Neural cell (in vitro differentiated cells): ENCODE measurements around the gene ZNF565. TPM values are rescaled to one million over a fixed set of nuclear protein-coding genes. Genes with fewer than 3 reads are reported as not detected.

Experiments
- H2AFZ ChIP-seq: fragments of 200-600, 300-800 bp; sonication (generic), shearing (Covaris generic); 2 replicates; pipeline ENCODE4 v1.6.0; 2014; ENCODE audit warnings: low read depth, mild to moderate bottlenecking, antibody characterized with exemption, low read length, moderate library complexity
- H3F3A ChIP-seq: fragments of 200-600 bp; shearing (Covaris generic); 2 replicates; pipeline ENCODE4 v1.6.1; 2016; ENCODE audit warnings: mild to moderate bottlenecking, moderate library complexity, mixed read lengths, antibody characterized with exemption, low read length; ENCODE audit not compliant: insufficient read depth, poor library complexity, severe bottlenecking
- H3K27ac ChIP-seq: fragments of 200-600, 300-800 bp; sonication (generic), shearing (Covaris generic); 2 replicates; pipeline ENCODE4 v1.5.1; 2014; ENCODE audit warnings: mild to moderate bottlenecking, low read length, moderate library complexity
- H3K27me3 ChIP-seq: fragments of 300-800, 200-600 bp; sonication (generic), shearing (Covaris generic); 2 replicates; pipeline ENCODE4 v1.6.0; 2014; ENCODE audit warnings: mild to moderate bottlenecking, low read depth, low read length, moderate library complexity; ENCODE audit not compliant: insufficient read depth
- H3K36me3 ChIP-seq: fragments of 300-800, 200-600 bp; sonication (generic), shearing (Covaris generic); 2 replicates; pipeline ENCODE4 v1.5.1; 2014; ENCODE audit warnings: mild to moderate bottlenecking, antibody characterized with exemption, low read length, moderate library complexity; ENCODE audit not compliant: insufficient read depth
- H3K4me2 ChIP-seq: fragments of 300-800, 200-600 bp; sonication (generic), shearing (Covaris generic); 2 replicates; pipeline ENCODE4 v1.6.0; 2014; ENCODE audit warnings: mild to moderate bottlenecking, low read length
- H3K4me3 ChIP-seq: fragments of 300-800, 200-600 bp; sonication (generic), shearing (Covaris generic); 2 replicates; pipeline ENCODE4 v1.5.1; 2014; ENCODE audit warnings: mild to moderate bottlenecking, low read length, moderate library complexity
- H3K79me2 ChIP-seq: fragments of 200-600 bp; shearing (Covaris generic); replicated peaks from 2 replicates; pipeline ENCODE4 v1.6.0; 2014; ENCODE audit warnings: mild to moderate bottlenecking, low read length, moderate library complexity; ENCODE audit not compliant: insufficient read depth
- H3K9ac ChIP-seq: fragments of 300-800, 200-600 bp; sonication (generic), shearing (Covaris generic); 2 replicates; pipeline ENCODE4 v1.6.1; 2016; ENCODE audit warnings: mild to moderate bottlenecking, low read length, mixed read lengths
- H3K9me2 ChIP-seq: fragments of 200-600 bp; shearing (Covaris generic); 2 replicates; pipeline ENCODE4 v1.6.1; 2016; ENCODE audit warnings: mild to moderate bottlenecking, low read length, mixed read lengths; ENCODE audit not compliant: insufficient read depth
- H3K9me3 ChIP-seq: fragments of 200-600, 300-800 bp; sonication (generic), shearing (Covaris generic); 2 replicates; pipeline ENCODE4 v1.6.1; 2016; ENCODE audit warnings: mild to moderate bottlenecking, mixed run types, low read length, moderate library complexity, mixed read lengths
- H4K20me1 ChIP-seq: fragments of 200-600 bp; shearing (Covaris generic); 2 replicates; pipeline ENCODE4 v1.6.1; 2016; ENCODE audit warnings: mild to moderate bottlenecking, mixed run types; ENCODE audit not compliant: insufficient read depth
- EP300 ChIP-seq: fragments of 450-650 bp; conservative IDR thresholded peaks from 2 replicates; pipeline ENCODE4 v1.6.1; 2014; ENCODE audit warnings: antibody characterized with exemption, mild to moderate bottlenecking, moderate library complexity; ENCODE audit not compliant: poor library complexity, severe bottlenecking
- EZH2 ChIP-seq: fragments of 200-600, 300-800 bp; shearing (Covaris generic), sonication (generic); IDR thresholded peaks from 2 replicates; pipeline ENCODE4 v1.6.1; 2014; ENCODE audit warnings: antibody characterized with exemption, low read length, borderline replicate concordance, mild to moderate bottlenecking; ENCODE audit not compliant: insufficient read depth, poor library complexity, severe bottlenecking
- MXI1 ChIP-seq: fragments of 450-650 bp; conservative IDR thresholded peaks from 2 replicates; pipeline ENCODE4 v1.6.1; 2014; ENCODE audit warnings: antibody characterized with exemption, mild to moderate bottlenecking; ENCODE audit not compliant: poor library complexity, severe bottlenecking
- POLR2AphosphoS5 ChIP-seq: IDR thresholded peaks from 2 replicates; pipeline ENCODE4 v1.6.1; 2012
- RAD21 ChIP-seq: fragments of 450-650 bp; conservative IDR thresholded peaks from 2 replicates; pipeline ENCODE4 v1.6.1; 2014; ENCODE audit warnings: antibody characterized with exemption, mild to moderate bottlenecking, moderate library complexity
- SMC3 ChIP-seq: fragments of 450-650 bp; conservative IDR thresholded peaks from 2 replicates; pipeline ENCODE4 v1.6.1; 2014; ENCODE audit warnings: antibody characterized with exemption, mild to moderate bottlenecking, moderate library complexity; ENCODE audit not compliant: poor library complexity
- TAF1 ChIP-seq: IDR thresholded peaks from 2 replicates; pipeline ENCODE4 v1.6.1; 2012; ENCODE audit warnings: low read depth
- polyA plus RNA-seq: library from polyadenylated mRNA; depleted of rRNA; stranded (reverse); fragments of >200 nt; gene quantifications from 2 replicates; pipeline ENCODE4 v1.2.3, GENCODE V29; 2014
- TF ChIP-seq, protein P1 (sequence below): fragments of 450-650 bp; IDR thresholded peaks from 2 replicates; pipeline ENCODE4 v1.5.1; 2014; ENCODE audit warnings: antibody characterized with exemption, mild to moderate bottlenecking, moderate library complexity; ENCODE audit not compliant: poor library complexity, severe bottlenecking
- TF ChIP-seq, protein P2 (sequence below): IDR thresholded peaks from 2 replicates; pipeline ENCODE4 v1.6.1; 2012; ENCODE audit warnings: borderline replicate concordance

The ZNF565 gene
- polyA plus RNA-seq, 1 donor from 2014 or later = 9.4 TPM

DNA sequence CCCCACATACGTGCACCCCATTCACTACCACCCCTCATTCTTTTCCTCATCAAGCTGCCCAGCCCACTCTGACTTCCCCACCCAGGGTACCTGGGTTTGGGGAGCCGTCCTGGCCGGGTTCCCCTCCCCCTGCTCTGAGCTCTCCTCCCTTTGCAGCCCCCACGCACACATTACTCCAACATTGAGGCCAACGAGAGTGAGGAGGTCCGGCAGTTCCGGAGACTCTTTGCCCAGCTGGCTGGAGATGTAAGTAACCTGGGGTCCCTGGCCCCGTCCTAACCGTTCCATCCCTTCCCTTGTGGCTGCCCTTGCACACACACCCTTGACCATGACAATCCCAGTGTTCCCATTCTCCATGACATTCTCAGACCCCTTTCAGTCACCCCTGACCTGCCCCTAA lies 72.0 kb downstream of the ZNF565 start:
- no peak overlapping the region for H3K4me2 ChIP-seq
- H3K27me3 ChIP-seq = no peaks in the 10 kb centered on the region
- no peak overlapping the region for H2AFZ ChIP-seq
- H3K9me2 ChIP-seq = no peaks in the 10 kb centered on the region
- peaks cover 9% of the 10 kb centered on the region for H3K79me2 ChIP-seq
- H3K36me3 ChIP-seq = peaks cover 13% of the 10 kb centered on the region
- no peaks in the 10 kb centered on the region for H3K9me3 ChIP-seq
- no peak overlapping the region for H3K27ac ChIP-seq
- H3K4me3 ChIP-seq = no peak overlapping the region
- TF ChIP-seq EZH2 (no peak), TAF1 (no peak), RAD21 (no peak), EP300 (no peak), POLR2AphosphoS5 (no peak), SMC3 (no peak), MXI1 (no peak)
- TF ChIP-seq, protein P1, sequence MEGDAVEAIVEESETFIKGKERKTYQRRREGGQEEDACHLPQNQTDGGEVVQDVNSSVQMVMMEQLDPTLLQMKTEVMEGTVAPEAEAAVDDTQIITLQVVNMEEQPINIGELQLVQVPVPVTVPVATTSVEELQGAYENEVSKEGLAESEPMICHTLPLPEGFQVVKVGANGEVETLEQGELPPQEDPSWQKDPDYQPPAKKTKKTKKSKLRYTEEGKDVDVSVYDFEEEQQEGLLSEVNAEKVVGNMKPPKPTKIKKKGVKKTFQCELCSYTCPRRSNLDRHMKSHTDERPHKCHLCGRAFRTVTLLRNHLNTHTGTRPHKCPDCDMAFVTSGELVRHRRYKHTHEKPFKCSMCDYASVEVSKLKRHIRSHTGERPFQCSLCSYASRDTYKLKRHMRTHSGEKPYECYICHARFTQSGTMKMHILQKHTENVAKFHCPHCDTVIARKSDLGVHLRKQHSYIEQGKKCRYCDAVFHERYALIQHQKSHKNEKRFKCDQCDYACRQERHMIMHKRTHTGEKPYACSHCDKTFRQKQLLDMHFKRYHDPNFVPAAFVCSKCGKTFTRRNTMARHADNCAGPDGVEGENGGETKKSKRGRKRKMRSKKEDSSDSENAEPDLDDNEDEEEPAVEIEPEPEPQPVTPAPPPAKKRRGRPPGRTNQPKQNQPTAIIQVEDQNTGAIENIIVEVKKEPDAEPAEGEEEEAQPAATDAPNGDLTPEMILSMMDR = no peak
- TF ChIP-seq, protein P2, sequence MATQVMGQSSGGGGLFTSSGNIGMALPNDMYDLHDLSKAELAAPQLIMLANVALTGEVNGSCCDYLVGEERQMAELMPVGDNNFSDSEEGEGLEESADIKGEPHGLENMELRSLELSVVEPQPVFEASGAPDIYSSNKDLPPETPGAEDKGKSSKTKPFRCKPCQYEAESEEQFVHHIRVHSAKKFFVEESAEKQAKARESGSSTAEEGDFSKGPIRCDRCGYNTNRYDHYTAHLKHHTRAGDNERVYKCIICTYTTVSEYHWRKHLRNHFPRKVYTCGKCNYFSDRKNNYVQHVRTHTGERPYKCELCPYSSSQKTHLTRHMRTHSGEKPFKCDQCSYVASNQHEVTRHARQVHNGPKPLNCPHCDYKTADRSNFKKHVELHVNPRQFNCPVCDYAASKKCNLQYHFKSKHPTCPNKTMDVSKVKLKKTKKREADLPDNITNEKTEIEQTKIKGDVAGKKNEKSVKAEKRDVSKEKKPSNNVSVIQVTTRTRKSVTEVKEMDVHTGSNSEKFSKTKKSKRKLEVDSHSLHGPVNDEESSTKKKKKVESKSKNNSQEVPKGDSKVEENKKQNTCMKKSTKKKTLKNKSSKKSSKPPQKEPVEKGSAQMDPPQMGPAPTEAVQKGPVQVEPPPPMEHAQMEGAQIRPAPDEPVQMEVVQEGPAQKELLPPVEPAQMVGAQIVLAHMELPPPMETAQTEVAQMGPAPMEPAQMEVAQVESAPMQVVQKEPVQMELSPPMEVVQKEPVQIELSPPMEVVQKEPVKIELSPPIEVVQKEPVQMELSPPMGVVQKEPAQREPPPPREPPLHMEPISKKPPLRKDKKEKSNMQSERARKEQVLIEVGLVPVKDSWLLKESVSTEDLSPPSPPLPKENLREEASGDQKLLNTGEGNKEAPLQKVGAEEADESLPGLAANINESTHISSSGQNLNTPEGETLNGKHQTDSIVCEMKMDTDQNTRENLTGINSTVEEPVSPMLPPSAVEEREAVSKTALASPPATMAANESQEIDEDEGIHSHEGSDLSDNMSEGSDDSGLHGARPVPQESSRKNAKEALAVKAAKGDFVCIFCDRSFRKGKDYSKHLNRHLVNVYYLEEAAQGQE = no peak
- no peaks in the 10 kb centered on the region for H3F3A ChIP-seq
- no peak overlapping the region for H3K9ac ChIP-seq
- H4K20me1 ChIP-seq = no peaks in the 10 kb centered on the region

DNA sequence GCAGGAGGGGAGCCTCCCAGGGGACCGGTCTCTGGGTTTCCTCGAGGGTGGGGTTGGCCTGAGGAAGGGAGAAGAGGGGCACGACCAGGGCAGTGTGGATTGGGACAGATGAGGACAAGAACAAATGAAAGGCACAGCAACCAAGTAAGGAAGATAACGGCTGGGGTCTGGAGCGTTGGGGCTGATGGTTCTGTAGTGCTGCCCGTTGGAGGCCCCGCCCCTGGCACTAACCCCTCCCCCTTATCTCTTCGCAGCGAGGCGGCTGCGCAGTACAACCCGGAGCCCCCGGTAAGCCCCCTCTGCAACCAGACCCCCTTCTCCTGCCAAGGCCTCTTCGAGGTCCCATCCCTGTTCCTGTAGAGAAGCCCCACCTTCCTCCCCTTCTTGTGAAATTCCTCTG lies 72.4 kb downstream of the ZNF565 start:
- H4K20me1 ChIP-seq = no peaks in the 10 kb centered on the region
- H3K4me3 ChIP-seq = peak overlapping the region; percentile 98
- H3F3A ChIP-seq = no peaks in the 10 kb centered on the region
- H3K4me2 ChIP-seq = no peak overlapping the region
- no peak overlapping the region for H3K9ac ChIP-seq
- TF ChIP-seq, protein P2 = no peak
- TF ChIP-seq, protein P1 = no peak
- TF ChIP-seq TAF1 (no peak), EP300 (no peak), SMC3 (no peak), RAD21 (no peak), POLR2AphosphoS5 (no peak), EZH2 (no peak)
- H3K9me3 ChIP-seq = no peaks in the 10 kb centered on the region
- H3K36me3 ChIP-seq = peaks cover 13% of the 10 kb centered on the region
- no peaks in the 10 kb centered on the region for H3K9me2 ChIP-seq
- no peaks in the 10 kb centered on the region for H3K27me3 ChIP-seq
- peaks cover 9% of the 10 kb centered on the region for H3K79me2 ChIP-seq
- H3K27ac ChIP-seq = no peak overlapping the region
- H2AFZ ChIP-seq = no peak overlapping the region
